ENCODE results near the gene ARHGEF17. TPM values are rescaled to one million over a fixed set of nuclear protein-coding genes. Genes with fewer than 3 reads are reported as not detected.

The ARHGEF17 gene
- total RNA-seq, 4 donors from 2014 or later, result 10.2 to 18.8 (median 14.7) TPM

GRCh38 chr11:73338279-73338678 lies 30.2 kb downstream of the ARHGEF17 start:
- no peak overlapping the region for H3K4me3 ChIP-seq (ENCODE audit: low read depth, poor library complexity, severe bottlenecking)
- intact Hi-C loops (cut with DNase I; ENCODE audit: low total_unique reads), result no loop called here
- 77 to 78% methylated on average over 4 of the region's 4 CpGs for WGBS, 2 donors
- TF ChIP-seq POLR2A (IDR thresholded peaks at IDR 0.05), result no peak
- no peak for TF ChIP-seq CTCF (IDR thresholded peaks at IDR 0.05)
- DNase-seq (ENCODE audit: low spot score in 2 of 2), result no peak

GRCh38 chr11:73340164-73340563 lies 32.1 kb downstream of the ARHGEF17 start:
- 59 to 62% methylated on average over 3 of the region's 3 CpGs for WGBS, 2 donors
- no peak for DNase-seq (ENCODE audit: low spot score in 2 of 2)
- no peak overlapping the region for H3K4me3 ChIP-seq (ENCODE audit: low read depth, poor library complexity, severe bottlenecking)
- intact Hi-C loops (cut with DNase I; ENCODE audit: low total_unique reads), result no loop called here
- TF ChIP-seq CTCF (IDR thresholded peaks at IDR 0.05) (no peak), POLR2A (IDR thresholded peaks at IDR 0.05) (no peak)

GRCh38 chr11:73342633-73343032 lies 34.6 kb downstream of the ARHGEF17 start:
- intact Hi-C loops (cut with DNase I; ENCODE audit: low total_unique reads), result no loop called here
- DNase-seq (ENCODE audit: low spot score in 2 of 2), result no peak
- WGBS, 2 donors, result 17 to 36% methylated on average over 14 to 26 of the region's 54 CpGs
- H3K4me3 ChIP-seq (ENCODE audit: low read depth, poor library complexity, severe bottlenecking), result no peak overlapping the region
- TF ChIP-seq POLR2A (IDR thresholded peaks at IDR 0.05), result no peak
- no peak for TF ChIP-seq CTCF (IDR thresholded peaks at IDR 0.05)

- 49 to 66% methylated on average over 12 to 27 of the region's 40 CpGs for WGBS, 2 donors
- intact Hi-C loops (cut with DNase I; ENCODE audit: low total_unique reads), result no loop called here
These were observed 35.2 kb downstream of the ARHGEF17 start for GRCh38 chr11:73343076-73343873.

GRCh38 chr11:73344191-73344607 lies 36.1 kb downstream of the ARHGEF17 start:
- H3K4me3 ChIP-seq (ENCODE audit: low read depth, poor library complexity, severe bottlenecking), result no peak overlapping the region
- TF ChIP-seq POLR2A (IDR thresholded peaks at IDR 0.05), result no peak
- TF ChIP-seq CTCF (IDR thresholded peaks at IDR 0.05), result no peak
- intact Hi-C loops (cut with DNase I; ENCODE audit: low total_unique reads), result no loop called here
- 77 to 79% methylated on average over 14 to 19 of the region's 20 CpGs for WGBS, 2 donors
- DNase-seq (ENCODE audit: low spot score in 2 of 2), result no peak

More at GRCh38 chr11:73343076-73343873, 35.2 kb downstream of the ARHGEF17 start:
- no peak for TF ChIP-seq POLR2A (IDR thresholded peaks at IDR 0.05)
- no peak for TF ChIP-seq CTCF (IDR thresholded peaks at IDR 0.05)
- DNase-seq (ENCODE audit: low spot score in 2 of 2), result no peak
- H3K4me3 ChIP-seq (ENCODE audit: low read depth, poor library complexity, severe bottlenecking), result no peak overlapping the region

Data from lower leg skin (tissue), 4 donors.